Caco-2 (cell line): ENCODE measurements around the gene TGFBR2. TPM values are rescaled to one million over a fixed set of nuclear protein-coding genes. Genes with fewer than 3 reads are reported as not detected.

Experiments used
- BruUV-seq: library from RNA; stranded (reverse); fragments of 400-500 nt; replicated peaks from 2 replicates; lab custom pipeline; 2021; lab: Mats Ljungman, UMichigan
- CTCF ChIA-PET: fragments of 300-600 bp; sonication (Branson Sonifier 250); formaldehyde crosslinking; loops from one replicate; lab custom pipeline; 2022; ENCODE audit warnings: antibody characterized with exemption; lab: Charles Lee
- POLR2A ChIA-PET: fragments of 300-600 bp; sonication (Branson Sonifier 250); formaldehyde crosslinking; loops from one replicate; lab custom pipeline; 2022; ENCODE audit warnings: antibody characterized with exemption; lab: Charles Lee
- DNase-seq, 2 experiments: peaks; one replicate each; pipeline versions ENCODE4 v3.0.0 to v3.0.0-alpha.2; 2020 to 2022
- H3K27me3 ChIP-seq: replicated peaks from 2 replicates; pipeline ENCODE4 v1.6.0; 2011; ENCODE audit warnings: low read length; ENCODE audit not compliant: control insufficient read depth, insufficient read depth
- H3K36me3 ChIP-seq: 2 replicates; pipeline ENCODE4 v1.5.1; 2011; ENCODE audit warnings: low read length; ENCODE audit not compliant: control insufficient read depth, insufficient read depth
- H3K4me1 ChIP-seq: fragments of 250-450 bp; sonication (Bioruptor Pico); 2 replicates; pipeline ENCODE4 v1.5.1; 2020; ENCODE audit warnings: mild to moderate bottlenecking
- H3K4me3 ChIP-seq: 2 replicates; pipeline ENCODE4 v1.5.1; 2011; ENCODE audit warnings: low read depth, mild to moderate bottlenecking, control low read depth, low read length
- H3K9me3 ChIP-seq: fragments of 250-450 bp; sonication (Bioruptor Pico); 2 replicates; pipeline ENCODE4 v1.5.1; 2020; ENCODE audit warnings: mild to moderate bottlenecking, moderate library complexity
- H3K27ac Mint-ChIP-seq: one replicate; pipeline ENCODE4 v1.8.0; 2022; ENCODE audit warnings: mixed read lengths; ENCODE audit not compliant: unreplicated experiment
- H3K27me3 Mint-ChIP-seq: one replicate; pipeline ENCODE4 v1.8.0; 2022; ENCODE audit warnings: mixed read lengths; ENCODE audit not compliant: insufficient read depth, unreplicated experiment
- H3K36me3 Mint-ChIP-seq: one replicate; pipeline ENCODE4 v1.8.0; 2022; ENCODE audit warnings: mild to moderate bottlenecking, mixed read lengths; ENCODE audit not compliant: insufficient read depth, unreplicated experiment
- H3K4me1 Mint-ChIP-seq: one replicate; pipeline ENCODE4 v1.8.0; 2022; ENCODE audit warnings: low read depth, mixed read lengths; ENCODE audit not compliant: unreplicated experiment
- H3K4me3 Mint-ChIP-seq: one replicate; pipeline ENCODE4 v1.8.0; 2022; ENCODE audit warnings: mild to moderate bottlenecking, moderate library complexity, mixed read lengths; ENCODE audit not compliant: unreplicated experiment
- H3K9me3 Mint-ChIP-seq: one replicate; pipeline ENCODE4 v1.8.0; 2022; ENCODE audit warnings: mixed read lengths; ENCODE audit not compliant: unreplicated experiment
- CTCF ChIP-seq, 2 experiments: fragments of 200-600 bp in 1 of 2; IDR thresholded peaks; 1 replicate in 1 of 2; 2 replicates in 1 of 2; pipeline versions ENCODE4 v1.5.1 to v1.8.0; 2011 to 2022; ENCODE audit warnings: antibody characterized with exemption in 1 of 2, control low read depth in 1 of 2, inconsistent platforms in 1 of 2, low read depth in 1 of 2, low read length in 1 of 2, mild to moderate bottlenecking in 1 of 2, moderate library complexity in 1 of 2; ENCODE audit not compliant: insufficient read depth in 1 of 2, severe bottlenecking in 1 of 2, unreplicated experiment in 1 of 2
- intact Hi-C: fragments of 100-400 bp; cut with micrococcal nuclease; formaldehyde crosslinking; loops from one replicate; pipeline ENCODE4 v1.10.0; 2022; ENCODE audit not compliant: unreplicated experiment
- total RNA-seq: library from RNA; stranded (reverse); gene quantifications from 2 replicates; pipeline ENCODE4 v1.2.3, GENCODE V29; 2022

The TGFBR2 gene
- total RNA-seq, 1 experiment from 2014 or later: 40.5 TPM

- Histone ChIP-seq H3K4me1 (peaks cover 64% of the 10 kb centered on the region), H3K9me3 (no peaks in the 10 kb centered on the region), H3K27me3 (no peaks in the 10 kb centered on the region), H3K36me3 (peaks cover 3% of the 10 kb centered on the region), H3K4me3 (no peak overlapping the region)
- intact Hi-C loops: loop anchor here (5.0 kb wide), 5 partner anchors 82 to 498 kb away; no protein-coding TSS in a partner anchor
- H3K4me1 Mint-ChIP-seq: peaks cover 46% of the 10 kb centered on the region
- H3K27ac Mint-ChIP-seq: peak overlapping the region; percentile 53
- H3K36me3 Mint-ChIP-seq: peaks cover 54% of the 10 kb centered on the region
- no peaks in the 10 kb centered on the region for H3K27me3 Mint-ChIP-seq
- no TSS peak for BruUV-seq
- DNase-seq: no peak
- H3K9me3 Mint-ChIP-seq: no peaks in the 10 kb centered on the region
- POLR2A ChIA-PET: no interaction called here
- H3K4me3 Mint-ChIP-seq: peak overlapping the region; percentile 63
- CTCF ChIA-PET: no interaction called here
- no peak for TF ChIP-seq CTCF (IDR thresholded peaks at IDR 0.05; ENCODE audit: insufficient read depth in 1 of 2, low read depth in 1 of 2, low read length in 1 of 2, severe bottlenecking in 1 of 2, unreplicated experiment in 1 of 2)
These were observed 3.7 kb downstream of the TGFBR2 start for GRCh38 chr3:30609930-30610701.

GRCh38 chr3:30610702-30611368, 4.4 kb downstream of the TGFBR2 start:
- H3K27me3 Mint-ChIP-seq: no peaks in the 10 kb centered on the region
- ChIA-PET POLR2A (no interaction called here), CTCF (no interaction called here)
- peaks cover 54% of the 10 kb centered on the region for H3K36me3 Mint-ChIP-seq
- no TSS peak for BruUV-seq
- Histone ChIP-seq H3K4me3 (no peak overlapping the region), H3K27me3 (no peaks in the 10 kb centered on the region), H3K9me3 (no peaks in the 10 kb centered on the region), H3K4me1 (peaks cover 71% of the 10 kb centered on the region), H3K36me3 (peaks cover 3% of the 10 kb centered on the region)
- intact Hi-C loops: no loop called here
- H3K9me3 Mint-ChIP-seq: no peaks in the 10 kb centered on the region
- no peak for DNase-seq
- peaks cover 52% of the 10 kb centered on the region for H3K4me1 Mint-ChIP-seq
- H3K27ac Mint-ChIP-seq: peak overlapping the region; percentile 0
- H3K4me3 Mint-ChIP-seq: peak overlapping the region; percentile 50
- no peak for TF ChIP-seq CTCF (IDR thresholded peaks at IDR 0.05; ENCODE audit: insufficient read depth in 1 of 2, low read depth in 1 of 2, low read length in 1 of 2, severe bottlenecking in 1 of 2, unreplicated experiment in 1 of 2)

GRCh38 chr3:30611613-30612436, 5.4 kb downstream of the TGFBR2 start:
- no peaks in the 10 kb centered on the region for H3K9me3 Mint-ChIP-seq
- no peaks in the 10 kb centered on the region for H3K27me3 Mint-ChIP-seq
- POLR2A ChIA-PET: no interaction called here
- H3K4me1 Mint-ChIP-seq: peaks cover 58% of the 10 kb centered on the region
- no peak for TF ChIP-seq CTCF (IDR thresholded peaks at IDR 0.05; ENCODE audit: insufficient read depth in 1 of 2, low read depth in 1 of 2, low read length in 1 of 2, severe bottlenecking in 1 of 2, unreplicated experiment in 1 of 2)
- Histone ChIP-seq H3K9me3 (no peaks in the 10 kb centered on the region), H3K4me3 (no peak overlapping the region), H3K4me1 (peaks cover 81% of the 10 kb centered on the region), H3K27me3 (no peaks in the 10 kb centered on the region), H3K36me3 (peaks cover 3% of the 10 kb centered on the region)
- H3K4me3 Mint-ChIP-seq: peak overlapping the region; percentile 32
- CTCF ChIA-PET: no interaction called here
- intact Hi-C loops: no loop called here
- no peak for DNase-seq
- H3K27ac Mint-ChIP-seq: peak overlapping the region; percentile 82
- no TSS peak for BruUV-seq
- H3K36me3 Mint-ChIP-seq: peaks cover 57% of the 10 kb centered on the region
